Liver (tissue), 9 donors: ENCODE measurements around the gene LNX1. TPM values are rescaled to one million over a fixed set of nuclear protein-coding genes. Genes with fewer than 3 reads are reported as not detected.

Source experiments
- DNase-seq: peaks from one replicate; pipeline ENCODE4 v3.0.0-alpha.2; 2017; ENCODE audit warnings: low spot score
- H3K27ac ChIP-seq, 2 donors: one replicate each; pipeline ENCODE4 v1.7.0; 2013; ENCODE audit warnings: inconsistent platforms in 2 of 2, low read length in 2 of 2, control low read depth in 1 of 2, low read depth in 1 of 2, mild to moderate bottlenecking in 1 of 2
- H3K27me3 ChIP-seq, 4 donors: one replicate each; pipeline versions ENCODE4 v1.6.1 to v1.7.0; 2013; ENCODE audit warnings: low read length in 3 of 4, inconsistent platforms in 1 of 4, mild to moderate bottlenecking in 1 of 4, moderate library complexity in 1 of 4; ENCODE audit not compliant: control insufficient read depth in 4 of 4, insufficient read depth in 4 of 4
- H3K36me3 ChIP-seq, 4 donors: one replicate each; pipeline versions ENCODE4 v1.6.1 to v1.7.0; 2013; ENCODE audit warnings: low read length in 3 of 4, mild to moderate bottlenecking in 3 of 4, low read depth in 1 of 4, moderate library complexity in 1 of 4; ENCODE audit not compliant: control insufficient read depth in 4 of 4, insufficient read depth in 3 of 4
- H3K4me1 ChIP-seq, 4 donors: one replicate each; pipeline versions ENCODE4 v1.6.1 to v1.7.0; 2013; ENCODE audit warnings: low read length in 3 of 4, mild to moderate bottlenecking in 3 of 4, moderate library complexity in 1 of 4; ENCODE audit not compliant: control insufficient read depth in 4 of 4, insufficient read depth in 4 of 4
- H3K4me3 ChIP-seq, 3 donors: one replicate each; pipeline versions ENCODE4 v1.6.1 to v1.7.0; 2013; ENCODE audit warnings: low read length in 3 of 3, control low read depth in 1 of 3, low read depth in 1 of 3, mild to moderate bottlenecking in 1 of 3
- H3K9ac ChIP-seq, 2 donors: one replicate each; pipeline ENCODE4 v1.7.0; 2013; ENCODE audit warnings: low read length in 2 of 2, mild to moderate bottlenecking in 2 of 2, moderate library complexity in 2 of 2, control low read depth in 1 of 2, low read depth in 1 of 2
- H3K9me3 ChIP-seq, 4 donors: one replicate each; pipeline versions ENCODE4 v1.6.1 to v1.7.0; 2013; ENCODE audit warnings: low read length in 3 of 4; ENCODE audit not compliant: control insufficient read depth in 4 of 4
- ATF3 ChIP-seq: IDR thresholded peaks from 2 replicates; pipeline ENCODE4 v1.6.1; 2016; ENCODE audit warnings: antibody characterized with exemption
- CTCF ChIP-seq: fragments of 150-350 bp; IDR thresholded peaks from 2 replicates; pipeline ENCODE4 v1.5.1; 2017; ENCODE audit warnings: improper control_type of control experiment, low read depth, low read length; ENCODE audit not compliant: missing input control
- EGR1 ChIP-seq, 2 donors: IDR thresholded peaks; 2 replicates each; pipeline ENCODE4 v1.6.1; 2016 to 2018; ENCODE audit warnings: antibody characterized with exemption in 2 of 2, low read depth in 2 of 2
- FOXA1 ChIP-seq: IDR thresholded peaks from 2 replicates; pipeline ENCODE4 v1.6.1; 2016; ENCODE audit warnings: antibody characterized with exemption
- FOXA2 ChIP-seq: IDR thresholded peaks from 2 replicates; pipeline ENCODE4 v1.6.1; 2016; ENCODE audit warnings: antibody characterized with exemption
- GABPA ChIP-seq, 2 donors: IDR thresholded peaks in 1 of 2; conservative IDR thresholded peaks in 1 of 2; 2 replicates each; pipeline ENCODE4 v1.6.1; 2016; ENCODE audit warnings: antibody characterized with exemption in 2 of 2, mild to moderate bottlenecking in 1 of 2, moderate library complexity in 1 of 2
- HNF4A ChIP-seq, 2 donors: conservative IDR thresholded peaks; 2 replicates each; pipeline ENCODE4 v1.6.1; 2016; ENCODE audit warnings: antibody characterized with exemption in 2 of 2, mild to moderate bottlenecking in 2 of 2
- HNF4G ChIP-seq: IDR thresholded peaks from 2 replicates; pipeline ENCODE4 v1.6.1; 2016; ENCODE audit warnings: antibody characterized with exemption
- JUND ChIP-seq, 2 donors: IDR thresholded peaks; 2 replicates each; pipeline ENCODE4 v1.6.1; 2016; ENCODE audit warnings: antibody characterized with exemption in 2 of 2
- MAX ChIP-seq: IDR thresholded peaks from 2 replicates; pipeline ENCODE4 v1.6.1; 2016; ENCODE audit warnings: antibody characterized with exemption
- NR2F2 ChIP-seq: IDR thresholded peaks from 2 replicates; pipeline ENCODE4 v1.6.1; 2016; ENCODE audit warnings: antibody characterized with exemption
- RAD21 ChIP-seq, 2 donors: IDR thresholded peaks; 2 replicates each; pipeline ENCODE4 v1.6.1; 2016; ENCODE audit warnings: antibody characterized with exemption in 2 of 2, mild to moderate bottlenecking in 2 of 2
- REST ChIP-seq: IDR thresholded peaks from 2 replicates; pipeline ENCODE4 v1.6.1; 2016; ENCODE audit warnings: antibody characterized with exemption, mild to moderate bottlenecking
- RXRA ChIP-seq, 2 donors: IDR thresholded peaks; 2 replicates each; pipeline ENCODE4 v1.6.1; 2017 to 2018; ENCODE audit warnings: antibody characterized with exemption in 2 of 2, mild to moderate bottlenecking in 1 of 2
- SP1 ChIP-seq: IDR thresholded peaks from 2 replicates; pipeline ENCODE4 v1.6.1; 2018; ENCODE audit warnings: antibody characterized with exemption, mild to moderate bottlenecking
- TAF1 ChIP-seq: conservative IDR thresholded peaks from 2 replicates; pipeline ENCODE4 v1.6.1; 2016; ENCODE audit warnings: antibody characterized with exemption, mild to moderate bottlenecking
- YY1 ChIP-seq: IDR thresholded peaks from 2 replicates; pipeline ENCODE4 v1.6.1; 2016; ENCODE audit warnings: antibody characterized with exemption, mild to moderate bottlenecking
- ZBTB33 ChIP-seq: IDR thresholded peaks from 2 replicates; pipeline ENCODE4 v1.6.1; 2016; ENCODE audit warnings: antibody characterized with exemption
- WGBS: extraction: QIAGEN DNeasy Blood & Tissue Kit; methylation state at CpG from one replicate; pipeline ENCODE4 v1.1.7; 2013; 5-methylcytosine and 5-hydroxymethylcytosine counted together
- polyA plus RNA-seq, 2 donors: library from polyadenylated mRNA; stranded (reverse) in 1 of 2; unstranded in 1 of 2; fragments of 200-250 nt in 1 of 2; fragments of >200 nt in 1 of 2; fragmentation: Nextera tagmentation in 1 of 2; extraction: Ambion mirVana in 1 of 2; gene quantifications; one replicate each; pipeline versions ENCODE4 v1.2.1 to v1.2.3, GENCODE V29; 2013 to 2015
- total RNA-seq, 2 donors: library from RNA; depleted of rRNA; stranded (reverse); fragments of >200 nt; gene quantifications; one replicate each; pipeline ENCODE4 v1.2.3, GENCODE V29; 2014
- donor health status: healthy.
- donor health status: healthy.
- donor health status: healthy.
- donor health status: healthy.
- donor health status: healthy.

The LNX1 gene
- total and polyA plus RNA-seq, 4 donors, result 1.5 to 3.4 (median 2.3) TPM

GRCh38 chr4:53608649-53609048, 17.4 kb upstream of the LNX1 start:
- Histone ChIP-seq H3K4me3 (no peak overlapping the region), H3K4me1 (no peaks in the 10 kb centered on the region), H3K9ac (no peak overlapping the region), H3K9me3 (no peaks in the 10 kb centered on the region), H3K36me3 (no peaks in the 10 kb centered on the region), H3K27ac (no peak overlapping the region), H3K27me3 (no peaks in the 10 kb centered on the region)
- DNase-seq, result no peak
- WGBS, result 85% methylated on average over 4 of the region's 4 CpGs
- TF ChIP-seq EGR1 (IDR thresholded peaks at IDR 0.05; ENCODE audit: low read depth in 2 of 2) (no peak), RXRA (IDR thresholded peaks at IDR 0.05) (no peak), SP1 (no peak), REST (no peak), NR2F2 (no peak), GABPA (IDR thresholded peaks at IDR 0.05 in 1 of 2, conservative IDR thresholded peaks at IDR 0.05 in 1 of 2) (no peak), FOXA2 (no peak), ZBTB33 (no peak), MAX (no peak), RAD21 (IDR thresholded peaks at IDR 0.05) (no peak), HNF4A (conservative IDR thresholded peaks at IDR 0.05) (no peak), TAF1 (no peak), HNF4G (no peak), JUND (IDR thresholded peaks at IDR 0.05) (no peak), ATF3 (no peak), CTCF (no peak), FOXA1 (no peak), YY1 (no peak)
